Measurements from ENCODE around the gene TK2.

TK2 gene

GRCh38 chr16:66547101-66547989 lies 2.6 kb downstream of the TK2 start:
- no peak for TF ChIP-seq CTCF (IDR thresholded peaks at IDR 0.05; ENCODE audit: insufficient read depth, low read length, missing control alignments)
- POLR2A ChIA-PET, result no interaction called here
- DNase-seq (ENCODE audit: low read depth, low spot score), result no peak
- no peak overlapping the region for H3K4me3 ChIP-seq (ENCODE audit: low read depth, low read length)
- CTCF ChIA-PET, result interaction anchor here (0.8 to 1.8 kb wide), 2 partner anchors 24 to 61 kb away, joined by 3 read pairs; no protein-coding TSS in a partner anchor

- ChIA-PET POLR2A (no interaction called here), CTCF (interaction anchor here (1.1 kb wide), 1 partner anchor 28 kb away, joined by 3 read pairs; no protein-coding TSS in a partner anchor)
- no peak for TF ChIP-seq CTCF (IDR thresholded peaks at IDR 0.05; ENCODE audit: insufficient read depth, low read length, missing control alignments)
- H3K4me3 ChIP-seq (ENCODE audit: low read depth, low read length), result no peak overlapping the region
- DNase-seq (ENCODE audit: low read depth, low spot score), result no peak
Observed at GRCh38 chr16:66544016-66544757, 5.7 kb downstream of the TK2 start.

GRCh38 chr16:66543541-66543940 lies 6.4 kb downstream of the TK2 start:
- ChIA-PET POLR2A (no interaction called here), CTCF (interaction anchor here (1.1 kb wide), 1 partner anchor 28 kb away, joined by 3 read pairs; no protein-coding TSS in a partner anchor)
- TF ChIP-seq CTCF (IDR thresholded peaks at IDR 0.05; ENCODE audit: insufficient read depth, low read length, missing control alignments), result no peak
- DNase-seq (ENCODE audit: low read depth, low spot score), result no peak
- H3K4me3 ChIP-seq (ENCODE audit: low read depth, low read length), result no peak overlapping the region

GRCh38 chr16:66542396-66542795 lies 7.5 kb downstream of the TK2 start:
- ChIA-PET CTCF (no interaction called here), POLR2A (no interaction called here)
- no peak for TF ChIP-seq CTCF (IDR thresholded peaks at IDR 0.05; ENCODE audit: insufficient read depth, low read length, missing control alignments)
- H3K4me3 ChIP-seq (ENCODE audit: low read depth, low read length), result no peak overlapping the region
- no peak for DNase-seq (ENCODE audit: low read depth, low spot score)

- TF ChIP-seq CTCF (IDR thresholded peaks at IDR 0.05; ENCODE audit: insufficient read depth, low read length, missing control alignments), result no peak
- ChIA-PET CTCF (interaction anchor here (0.6 kb wide), 1 partner anchor 331 kb away, joined by 4 read pairs; no protein-coding TSS in a partner anchor), POLR2A (no interaction called here)
- no peak overlapping the region for H3K4me3 ChIP-seq (ENCODE audit: low read depth, low read length)
- DNase-seq (ENCODE audit: low read depth, low spot score), result no peak
Observed at GRCh38 chr16:66541388-66542355, 8.2 kb downstream of the TK2 start.

Data from AG04449 (cell line).